ENCODE data around the gene GPR141.

DNA sequence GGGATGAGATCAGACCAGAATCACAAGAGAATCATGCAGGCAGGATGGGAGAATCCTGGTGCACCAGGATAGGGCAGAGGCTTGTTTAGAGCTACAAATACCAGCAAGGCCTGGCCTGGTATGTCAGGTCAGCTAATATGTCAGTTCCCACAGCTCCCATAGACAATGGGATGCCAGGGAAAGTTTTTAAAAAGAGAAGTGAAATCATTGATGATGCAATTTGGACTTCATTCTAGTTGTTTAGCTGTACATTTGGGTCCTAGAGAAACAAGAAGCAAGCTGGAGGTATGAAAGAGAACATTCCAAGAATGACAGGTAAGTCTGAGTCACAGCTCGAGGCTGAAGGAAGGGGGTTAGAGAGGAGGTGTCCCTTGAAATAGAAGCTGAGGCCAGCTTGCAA lies 45.2 kb downstream of the GPR141 start:
- TF ChIP-seq, protein P1, sequence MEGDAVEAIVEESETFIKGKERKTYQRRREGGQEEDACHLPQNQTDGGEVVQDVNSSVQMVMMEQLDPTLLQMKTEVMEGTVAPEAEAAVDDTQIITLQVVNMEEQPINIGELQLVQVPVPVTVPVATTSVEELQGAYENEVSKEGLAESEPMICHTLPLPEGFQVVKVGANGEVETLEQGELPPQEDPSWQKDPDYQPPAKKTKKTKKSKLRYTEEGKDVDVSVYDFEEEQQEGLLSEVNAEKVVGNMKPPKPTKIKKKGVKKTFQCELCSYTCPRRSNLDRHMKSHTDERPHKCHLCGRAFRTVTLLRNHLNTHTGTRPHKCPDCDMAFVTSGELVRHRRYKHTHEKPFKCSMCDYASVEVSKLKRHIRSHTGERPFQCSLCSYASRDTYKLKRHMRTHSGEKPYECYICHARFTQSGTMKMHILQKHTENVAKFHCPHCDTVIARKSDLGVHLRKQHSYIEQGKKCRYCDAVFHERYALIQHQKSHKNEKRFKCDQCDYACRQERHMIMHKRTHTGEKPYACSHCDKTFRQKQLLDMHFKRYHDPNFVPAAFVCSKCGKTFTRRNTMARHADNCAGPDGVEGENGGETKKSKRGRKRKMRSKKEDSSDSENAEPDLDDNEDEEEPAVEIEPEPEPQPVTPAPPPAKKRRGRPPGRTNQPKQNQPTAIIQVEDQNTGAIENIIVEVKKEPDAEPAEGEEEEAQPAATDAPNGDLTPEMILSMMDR (IDR thresholded peaks at IDR 0.05), result no peak
- TF ChIP-seq TAF1 (IDR thresholded peaks at IDR 0.05; ENCODE audit: borderline replicate concordance, low read depth, low read length) (no peak), FOSL2 (IDR thresholded peaks at IDR 0.05; ENCODE audit: borderline replicate concordance, low read depth) (no peak), SIN3A (IDR thresholded peaks at IDR 0.05; ENCODE audit: borderline replicate concordance, low read depth, low read length) (no peak), RFX5 (IDR thresholded peaks at IDR 0.05; ENCODE audit: low read length) (no peak), RAD21 (IDR thresholded peaks at IDR 0.05; ENCODE audit: low read length) (no peak), FOXM1 (IDR thresholded peaks at IDR 0.05; ENCODE audit: low read depth) (no peak), ELF1 (IDR thresholded peaks at IDR 0.05) (no peak), EP300 (IDR thresholded peaks at IDR 0.05; ENCODE audit: borderline replicate concordance in 1 of 2, low read depth in 1 of 2, low read length in 1 of 2) (no peak), POLR2AphosphoS5 (IDR thresholded peaks at IDR 0.05; ENCODE audit: low read depth, low read length) (no peak), EZH2phosphoT487 (IDR thresholded peaks at IDR 0.05; ENCODE audit: borderline replicate concordance, low read depth) (no peak)
- TF ChIP-seq, protein P2, sequence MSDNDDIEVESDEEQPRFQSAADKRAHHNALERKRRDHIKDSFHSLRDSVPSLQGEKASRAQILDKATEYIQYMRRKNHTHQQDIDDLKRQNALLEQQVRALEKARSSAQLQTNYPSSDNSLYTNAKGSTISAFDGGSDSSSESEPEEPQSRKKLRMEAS (IDR thresholded peaks at IDR 0.05; ENCODE audit: low read depth), result no peak
- TF ChIP-seq, protein P3, sequence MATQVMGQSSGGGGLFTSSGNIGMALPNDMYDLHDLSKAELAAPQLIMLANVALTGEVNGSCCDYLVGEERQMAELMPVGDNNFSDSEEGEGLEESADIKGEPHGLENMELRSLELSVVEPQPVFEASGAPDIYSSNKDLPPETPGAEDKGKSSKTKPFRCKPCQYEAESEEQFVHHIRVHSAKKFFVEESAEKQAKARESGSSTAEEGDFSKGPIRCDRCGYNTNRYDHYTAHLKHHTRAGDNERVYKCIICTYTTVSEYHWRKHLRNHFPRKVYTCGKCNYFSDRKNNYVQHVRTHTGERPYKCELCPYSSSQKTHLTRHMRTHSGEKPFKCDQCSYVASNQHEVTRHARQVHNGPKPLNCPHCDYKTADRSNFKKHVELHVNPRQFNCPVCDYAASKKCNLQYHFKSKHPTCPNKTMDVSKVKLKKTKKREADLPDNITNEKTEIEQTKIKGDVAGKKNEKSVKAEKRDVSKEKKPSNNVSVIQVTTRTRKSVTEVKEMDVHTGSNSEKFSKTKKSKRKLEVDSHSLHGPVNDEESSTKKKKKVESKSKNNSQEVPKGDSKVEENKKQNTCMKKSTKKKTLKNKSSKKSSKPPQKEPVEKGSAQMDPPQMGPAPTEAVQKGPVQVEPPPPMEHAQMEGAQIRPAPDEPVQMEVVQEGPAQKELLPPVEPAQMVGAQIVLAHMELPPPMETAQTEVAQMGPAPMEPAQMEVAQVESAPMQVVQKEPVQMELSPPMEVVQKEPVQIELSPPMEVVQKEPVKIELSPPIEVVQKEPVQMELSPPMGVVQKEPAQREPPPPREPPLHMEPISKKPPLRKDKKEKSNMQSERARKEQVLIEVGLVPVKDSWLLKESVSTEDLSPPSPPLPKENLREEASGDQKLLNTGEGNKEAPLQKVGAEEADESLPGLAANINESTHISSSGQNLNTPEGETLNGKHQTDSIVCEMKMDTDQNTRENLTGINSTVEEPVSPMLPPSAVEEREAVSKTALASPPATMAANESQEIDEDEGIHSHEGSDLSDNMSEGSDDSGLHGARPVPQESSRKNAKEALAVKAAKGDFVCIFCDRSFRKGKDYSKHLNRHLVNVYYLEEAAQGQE (IDR thresholded peaks at IDR 0.05; ENCODE audit: low read depth, low read length), result no peak
